HG03439 (cell line): ENCODE data around the gene BNIP5.
"Not testable (repeated sequence)": the region's sequence is repeated elsewhere in the genome, so short reads cannot be mapped to it uniquely, and the experiment has no call there.

Experiments
- ATAC-seq: cut with Tn5 transposase; IDR thresholded peaks from one replicate; pipeline ENCODE4 v1.9.1; 2021; ENCODE audit warnings: mild to moderate bottlenecking, moderate library complexity; ENCODE audit not compliant: unreplicated experiment

BNIP5 gene

DNA sequence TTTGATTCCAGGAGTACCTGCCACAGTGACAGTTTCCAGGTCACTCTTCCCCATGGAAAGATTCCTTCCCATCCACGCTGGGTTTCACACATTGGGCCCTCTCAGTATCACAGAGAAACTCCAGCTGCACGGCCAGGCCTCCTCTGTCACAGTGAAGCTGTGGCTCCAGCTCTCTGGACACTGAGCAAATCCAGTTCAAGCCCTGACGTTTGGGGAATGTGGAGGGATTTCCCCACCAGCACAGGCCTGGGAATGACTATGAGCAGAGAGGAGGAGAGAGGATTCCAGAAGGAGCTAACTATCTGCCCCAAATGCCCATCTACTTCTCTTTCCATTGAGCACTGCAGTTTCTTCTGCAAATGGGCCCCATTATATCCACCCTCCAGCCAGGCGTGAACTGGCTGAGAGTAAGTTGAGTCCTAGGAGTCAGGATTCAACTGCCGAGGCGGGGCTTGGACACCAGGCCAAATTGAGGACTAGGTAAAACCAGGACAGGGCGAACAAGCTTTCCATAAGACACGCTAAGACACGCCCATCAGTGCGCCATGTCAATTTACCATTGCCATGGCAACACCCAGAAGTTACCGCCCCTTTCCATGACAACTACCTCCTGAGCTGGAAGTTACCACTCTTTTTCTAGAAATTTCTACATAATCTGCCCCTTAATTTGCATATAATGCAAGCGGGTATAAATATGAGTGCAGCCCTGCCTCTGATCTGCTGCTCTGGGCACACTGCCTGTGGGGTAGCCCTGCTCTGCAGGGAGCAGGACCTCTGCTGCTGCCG, 9.2 kb upstream of the BNIP5 start:
- no peak for ATAC-seq

DNA sequence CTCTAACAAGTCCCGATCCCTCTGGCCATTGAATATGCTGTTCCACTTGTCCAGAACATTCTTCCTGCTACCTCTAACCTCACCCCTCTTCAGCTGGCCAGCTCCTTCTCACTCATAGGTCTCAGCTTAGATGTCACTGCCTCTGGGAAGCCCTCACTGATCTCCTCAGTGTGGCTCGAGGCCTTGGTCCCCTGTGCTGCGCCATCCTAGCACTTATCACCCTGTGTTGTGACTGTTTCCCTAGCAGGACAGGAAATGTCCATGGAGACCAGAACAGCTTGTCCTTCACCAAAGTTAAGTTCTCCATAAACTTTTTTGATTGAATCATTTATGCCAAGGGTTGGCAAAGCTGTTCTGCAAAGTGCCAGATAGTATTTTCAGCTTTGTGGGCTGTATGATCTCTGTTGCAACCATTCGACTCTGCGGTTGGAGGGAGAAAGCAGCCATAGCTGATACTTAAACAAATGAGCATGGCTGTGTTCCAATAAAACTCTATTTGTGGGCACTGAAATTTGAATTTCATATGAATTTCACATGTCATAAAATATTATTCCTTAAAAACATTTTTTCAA, 6.5 kb upstream of the BNIP5 start:
- no peak for ATAC-seq

DNA sequence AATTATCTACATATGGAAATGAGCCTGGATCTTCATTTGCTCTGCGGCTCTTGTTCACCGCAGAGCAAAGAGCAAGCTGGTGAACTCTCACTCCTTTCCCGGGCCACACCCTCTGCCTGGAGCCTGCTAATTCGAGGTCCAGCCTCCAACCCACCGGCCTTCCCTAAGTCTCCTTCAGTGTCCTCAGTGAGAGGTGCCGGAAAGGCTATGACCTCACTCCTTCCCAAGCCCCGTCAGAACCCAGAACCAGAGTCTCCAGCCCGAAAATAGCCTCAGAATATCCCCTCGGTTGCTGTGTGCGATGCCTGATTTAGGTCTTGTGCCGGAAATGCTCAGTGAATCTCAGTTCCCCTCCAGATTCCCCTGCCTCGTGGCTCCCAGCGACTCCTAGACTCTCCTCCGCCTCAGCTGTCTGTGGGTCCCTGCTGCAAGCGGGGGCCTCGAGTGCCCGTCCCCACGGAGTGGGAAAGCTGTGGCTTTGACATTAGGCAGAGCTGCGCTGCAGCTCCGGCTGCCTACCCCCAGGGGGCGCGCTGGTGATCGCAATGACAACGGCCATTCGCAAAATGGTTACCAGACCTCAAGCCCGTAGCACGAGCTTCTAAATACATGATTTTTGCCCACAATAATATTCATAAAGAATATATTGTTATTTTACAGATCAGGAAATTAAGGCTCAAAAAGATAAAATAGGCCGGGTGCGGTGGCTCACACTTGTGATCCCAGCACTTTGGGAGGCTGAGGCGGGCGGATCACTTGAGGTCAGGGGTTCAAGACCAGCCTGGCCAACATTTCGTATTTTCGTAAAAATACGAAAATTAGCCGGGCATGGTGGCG, 4.1 kb upstream of the BNIP5 start:
- ATAC-seq: no peak

DNA sequence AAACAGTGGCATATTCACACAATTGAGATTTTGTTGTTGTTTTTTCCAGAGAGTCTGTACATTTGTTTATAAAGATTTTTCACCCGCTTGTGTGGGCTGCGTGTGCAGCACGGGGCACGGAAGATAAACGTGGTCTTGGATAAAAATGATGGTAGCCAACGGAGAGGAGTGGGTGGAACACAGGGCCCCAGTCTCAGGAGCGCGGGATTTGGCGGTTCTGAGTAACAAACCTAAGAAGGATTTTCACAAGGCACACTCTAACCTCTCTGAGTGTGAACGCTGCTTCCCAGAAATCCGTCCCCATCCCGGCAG, 3.6 kb upstream of the BNIP5 start:
- ATAC-seq: no peak

DNA sequence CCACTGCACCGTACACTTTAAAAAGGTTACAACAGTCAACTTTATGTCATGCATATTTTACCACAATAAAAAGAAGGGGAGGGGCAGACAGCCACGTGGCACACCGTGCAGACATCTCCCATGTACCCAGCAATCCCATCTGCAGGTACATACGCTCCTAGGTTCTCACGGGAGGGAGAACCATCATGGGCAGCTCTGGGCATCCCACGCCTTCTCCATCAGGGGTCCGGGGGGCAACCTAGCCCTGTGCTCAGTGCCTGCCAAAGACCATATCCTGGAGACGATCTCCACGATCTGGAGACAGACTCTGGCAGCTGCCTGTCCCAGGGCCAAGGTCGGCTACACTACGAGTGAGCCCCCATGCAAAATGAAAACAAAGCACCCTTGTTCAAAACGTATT, 2.5 kb upstream of the BNIP5 start:
- ATAC-seq: no peak

DNA sequence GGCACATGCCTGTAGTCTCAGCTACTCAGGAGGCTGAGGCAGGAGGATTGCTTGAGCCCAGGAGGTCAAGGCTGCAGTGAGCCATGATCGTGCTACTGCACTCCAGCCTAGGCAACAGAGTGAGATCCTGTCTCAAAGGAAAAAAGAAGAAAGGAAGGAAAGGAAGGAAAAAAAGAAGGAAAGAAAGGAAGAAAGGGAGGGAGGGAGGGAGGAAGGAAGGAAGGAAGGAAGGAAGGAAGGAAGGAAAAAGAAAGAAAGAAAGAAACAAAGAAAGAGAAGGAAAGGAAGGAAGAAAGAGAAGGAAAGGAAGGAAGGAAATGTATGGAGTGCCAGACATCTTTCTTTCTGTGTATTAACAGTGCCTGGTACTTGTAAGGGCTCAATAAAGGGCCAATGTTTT, 1.5 kb upstream of the BNIP5 start:
- not testable (repeated sequence) for ATAC-seq

DNA sequence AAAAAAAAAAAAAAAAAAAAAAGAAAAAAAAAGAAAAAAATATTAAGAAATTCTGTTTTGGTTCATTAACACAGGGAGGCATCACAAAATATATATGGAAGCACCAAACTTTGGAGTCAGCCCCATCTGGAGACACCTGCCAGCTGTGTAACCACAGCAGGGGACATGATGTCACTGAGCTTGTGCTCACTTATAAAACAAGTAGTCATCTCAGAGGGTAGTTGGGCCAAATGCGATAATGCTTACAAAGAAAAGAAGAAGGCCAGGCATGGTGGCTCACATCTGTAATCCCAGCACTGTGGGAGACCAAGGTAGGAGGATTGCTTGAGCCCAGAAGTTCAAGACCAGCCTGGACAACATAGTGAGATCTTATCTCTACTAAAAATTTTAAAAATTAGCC, 1.1 kb upstream of the BNIP5 start:
- ATAC-seq: no peak

DNA sequence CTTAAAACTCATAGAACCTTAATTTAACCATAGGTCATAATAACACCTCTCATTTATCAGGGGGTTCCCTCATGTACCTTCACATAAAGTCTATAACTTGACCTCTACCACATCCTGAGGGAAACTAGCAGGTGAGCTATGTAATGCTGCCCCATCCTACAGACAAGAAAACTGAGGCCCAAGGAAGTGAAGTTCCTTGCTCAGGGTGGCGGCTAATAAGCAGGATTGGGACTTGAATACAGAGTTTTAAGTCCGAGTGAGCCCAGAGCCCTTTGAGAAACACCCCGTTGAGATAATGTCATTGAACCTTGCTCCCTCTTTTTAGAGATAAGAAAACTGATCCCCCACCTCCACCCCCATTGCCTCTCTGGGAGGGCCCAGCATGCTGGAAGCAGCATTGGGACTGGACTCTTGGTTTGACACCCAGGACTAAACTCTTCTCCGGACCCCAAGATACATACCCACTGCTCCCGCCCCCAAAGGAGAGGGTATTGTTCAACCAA, 429 bp downstream of the BNIP5 start:
- ATAC-seq: no peak

DNA sequence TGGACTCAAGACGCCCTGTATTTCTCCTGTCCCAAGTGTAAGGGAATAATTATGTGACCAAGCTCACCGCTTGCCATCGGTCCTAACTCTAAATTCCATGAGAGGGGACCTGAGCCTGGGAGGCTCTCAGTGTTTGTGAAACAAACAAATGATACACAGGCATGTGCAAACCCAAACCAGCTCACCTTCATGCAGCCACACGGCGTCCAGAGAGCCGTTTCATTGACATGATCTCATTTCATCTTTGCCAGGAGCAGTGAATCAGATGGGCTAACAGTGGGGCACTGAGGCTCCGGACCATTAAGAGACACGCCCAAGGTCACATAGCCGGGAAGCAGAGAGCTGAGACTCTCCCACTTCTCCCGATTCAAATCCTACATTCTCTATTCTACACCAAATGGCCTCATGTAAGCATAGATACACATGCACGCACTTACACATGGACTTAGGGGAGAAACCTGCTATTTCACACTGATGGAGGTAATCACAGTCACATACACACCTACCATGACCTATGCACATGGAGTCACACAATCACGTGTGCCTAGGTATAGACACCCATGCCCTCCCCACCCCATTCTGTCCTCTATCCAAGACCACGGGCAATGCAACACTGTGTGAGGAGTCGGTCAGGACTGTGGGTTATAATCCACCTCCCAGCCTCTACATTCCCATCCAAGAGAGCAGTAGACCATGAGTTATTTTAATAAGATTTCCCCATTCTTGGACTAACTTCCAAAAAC, 1.1 kb downstream of the BNIP5 start:
- no peak for ATAC-seq

DNA sequence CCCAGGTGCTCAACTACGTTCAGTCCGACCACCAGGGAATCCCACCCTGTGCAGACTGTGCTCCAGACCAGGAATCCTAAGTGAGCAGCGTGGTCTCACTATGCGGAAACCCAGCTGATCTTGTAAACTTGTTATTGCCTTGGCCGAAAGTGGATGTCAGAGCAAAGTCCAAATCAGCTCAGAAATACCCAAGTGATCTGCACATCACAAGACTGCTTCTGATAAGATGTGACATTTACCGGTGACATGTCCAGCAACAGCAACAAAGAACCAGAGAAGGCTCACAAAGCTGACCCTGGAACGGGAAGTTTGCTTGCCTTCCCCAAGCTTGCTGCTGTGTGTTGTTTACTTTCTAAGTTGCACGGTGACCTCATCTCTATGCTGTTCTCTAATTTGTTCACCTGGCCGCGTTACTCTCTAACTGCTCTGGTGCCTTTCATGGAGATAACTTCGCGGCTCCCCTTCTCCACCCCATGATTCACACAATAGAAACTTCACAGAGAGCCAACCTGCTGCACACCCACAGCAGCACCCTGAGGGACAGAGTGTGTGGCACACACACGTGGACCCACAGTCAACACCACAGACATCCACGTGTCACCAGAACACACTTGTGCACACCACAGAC, 1.7 kb downstream of the BNIP5 start:
- no peak for ATAC-seq

DNA sequence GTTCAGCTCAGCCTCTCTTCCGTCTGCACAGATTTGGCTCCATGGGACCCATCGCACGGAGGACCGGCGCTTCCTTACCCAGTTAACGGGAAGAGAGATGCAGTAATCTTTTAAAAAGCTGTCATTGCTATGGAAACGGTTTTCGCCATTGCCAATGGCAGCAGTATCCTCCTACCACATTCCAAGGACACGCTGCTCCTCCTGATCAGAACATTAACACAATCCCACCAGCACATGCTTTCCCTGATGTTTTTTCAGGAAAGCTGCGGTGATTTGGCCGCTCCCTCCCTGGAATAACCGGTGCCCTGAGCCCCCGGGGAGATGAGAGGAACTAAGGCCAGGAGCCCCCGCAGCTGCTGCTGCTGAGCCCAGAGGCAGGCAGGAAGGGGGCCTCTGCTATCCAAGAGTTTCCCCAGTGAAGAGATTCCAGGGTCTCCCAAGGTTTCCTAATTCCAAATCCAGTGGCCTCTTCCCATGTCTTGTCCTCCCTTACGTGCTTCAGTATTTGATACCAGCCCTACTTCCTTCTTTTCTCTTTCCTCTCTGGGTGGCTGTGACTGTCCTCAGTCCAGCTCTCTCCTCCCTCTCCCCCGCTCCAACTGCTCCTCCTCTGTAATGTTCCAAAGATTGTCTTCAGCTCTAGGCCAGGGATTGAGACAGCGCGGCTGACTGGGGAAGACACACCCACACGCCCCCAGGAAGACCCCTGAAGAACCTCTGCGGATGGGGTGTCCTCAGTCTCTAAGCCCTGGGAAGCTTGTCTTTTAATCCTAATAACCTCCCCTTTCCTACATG, 2.6 kb downstream of the BNIP5 start:
- no peak for ATAC-seq

DNA sequence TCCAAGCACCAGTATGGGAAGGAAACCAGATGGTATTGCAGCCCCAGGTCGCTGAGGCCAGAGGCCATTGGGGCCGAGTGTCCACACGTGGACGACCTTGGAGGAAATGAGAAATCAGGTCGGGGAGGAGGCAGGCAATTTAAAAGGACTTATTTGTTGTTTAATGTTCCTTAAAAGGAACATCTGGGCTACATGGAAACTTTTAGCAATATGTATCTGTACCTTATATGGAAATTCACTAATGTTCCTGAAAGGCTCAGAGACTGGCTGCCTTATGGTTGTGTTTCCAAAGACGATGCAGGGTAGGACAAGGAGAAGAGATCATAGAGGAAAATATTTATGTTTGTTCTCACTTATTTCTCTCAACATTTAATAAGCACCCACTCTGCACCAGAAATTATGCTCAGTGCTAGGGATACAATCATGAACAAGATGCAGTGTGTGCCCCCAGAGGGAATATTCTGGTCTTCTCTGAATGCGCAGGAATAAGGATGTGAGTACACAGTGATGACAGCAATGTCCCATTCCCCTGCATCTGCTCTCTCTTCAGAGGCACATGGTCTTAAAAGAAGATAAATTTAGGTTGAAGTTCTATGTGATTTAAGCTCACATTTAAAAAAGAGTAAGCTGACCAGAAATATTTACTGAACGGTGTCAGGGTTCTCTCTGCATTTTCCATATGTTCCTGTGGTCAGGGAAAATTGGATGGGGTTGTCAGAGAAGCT, 3.4 kb downstream of the BNIP5 start:
- ATAC-seq: no peak

DNA sequence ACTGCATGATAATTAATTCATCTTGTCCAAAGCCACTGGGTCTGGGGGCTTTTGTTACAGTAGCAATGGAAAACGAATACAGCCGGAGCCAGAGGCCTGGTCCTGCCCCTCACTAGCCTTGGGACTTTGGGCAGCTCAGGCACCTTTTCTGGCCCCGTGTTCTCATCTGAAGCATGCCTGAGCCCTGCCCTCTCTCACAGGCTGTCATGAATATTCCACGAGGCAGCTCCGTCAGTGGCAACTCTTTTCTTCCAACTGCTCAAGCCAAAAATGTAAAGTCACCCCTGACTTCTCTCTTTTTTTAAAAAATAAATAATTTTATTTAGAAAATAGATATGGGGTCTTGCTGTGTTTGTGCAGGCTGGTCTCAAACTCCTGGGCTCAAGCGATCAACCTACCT, 5.3 kb downstream of the BNIP5 start:
- no peak for ATAC-seq

DNA sequence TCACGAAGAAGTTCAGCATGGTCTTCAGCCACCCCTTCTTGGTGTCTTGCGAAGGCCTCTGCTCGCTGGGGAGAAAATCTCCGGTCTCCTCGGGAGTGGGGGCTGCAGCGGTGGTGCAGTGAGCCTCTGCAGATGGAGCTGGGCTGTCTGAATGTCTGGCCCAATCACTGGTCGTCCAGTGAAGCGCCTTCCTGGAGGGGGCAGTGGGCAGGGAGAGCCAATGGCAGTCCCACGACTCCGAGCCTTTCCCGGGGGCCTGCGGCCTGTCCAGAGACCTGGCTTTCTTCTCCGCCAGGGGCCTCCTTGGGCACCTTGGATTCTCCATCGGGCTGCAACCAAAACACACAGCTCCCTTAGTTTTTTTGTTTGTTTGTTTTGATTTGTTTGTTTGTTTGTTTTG, 6.3 kb downstream of the BNIP5 start:
- ATAC-seq: no peak

DNA sequence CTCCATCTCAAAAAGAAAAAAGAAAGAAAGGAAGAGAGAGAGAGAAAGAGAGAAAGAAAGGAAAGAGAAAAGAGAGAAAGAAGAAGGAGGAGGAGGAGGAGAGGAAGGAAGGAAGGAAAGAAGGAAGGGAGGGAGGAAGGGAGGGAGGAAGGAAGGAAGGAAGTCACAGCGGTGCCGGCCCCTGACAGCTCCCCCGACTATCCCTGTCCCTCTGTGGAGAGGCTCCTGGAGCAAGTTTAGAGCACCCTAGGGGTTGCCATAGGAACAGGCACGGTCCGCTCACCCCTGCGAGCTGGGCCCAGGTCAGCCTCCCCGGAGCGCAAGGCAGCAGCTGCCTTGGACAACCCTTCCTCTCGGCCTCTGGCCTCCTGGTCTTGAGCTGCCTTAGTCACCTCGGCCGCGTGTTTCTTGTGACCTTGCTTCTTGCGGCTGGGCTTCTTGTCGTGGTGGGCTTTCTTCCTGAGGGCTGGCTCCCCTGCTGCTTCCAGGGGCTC, 6.8 kb downstream of the BNIP5 start:
- ATAC-seq: no peak

DNA sequence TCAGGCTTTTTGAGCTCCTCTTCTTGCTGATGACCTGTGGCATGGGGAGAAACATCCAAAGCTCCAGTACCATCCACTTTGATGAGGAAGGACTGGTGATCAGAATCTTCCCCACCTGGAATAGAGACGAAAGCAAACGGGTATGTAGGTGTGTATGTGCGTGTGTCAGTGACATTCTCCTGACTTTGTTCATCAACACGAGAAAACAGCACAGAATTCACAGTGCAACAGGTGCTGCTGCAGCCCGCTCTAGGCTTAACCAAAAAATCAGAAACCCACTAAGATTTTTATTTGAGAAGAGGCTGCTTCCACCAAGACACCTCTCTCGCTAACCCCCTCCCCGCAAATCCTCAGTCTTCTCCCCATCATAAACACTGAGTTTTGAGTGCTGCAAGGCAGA, 8.1 kb downstream of the BNIP5 start:
- ATAC-seq: no peak

DNA sequence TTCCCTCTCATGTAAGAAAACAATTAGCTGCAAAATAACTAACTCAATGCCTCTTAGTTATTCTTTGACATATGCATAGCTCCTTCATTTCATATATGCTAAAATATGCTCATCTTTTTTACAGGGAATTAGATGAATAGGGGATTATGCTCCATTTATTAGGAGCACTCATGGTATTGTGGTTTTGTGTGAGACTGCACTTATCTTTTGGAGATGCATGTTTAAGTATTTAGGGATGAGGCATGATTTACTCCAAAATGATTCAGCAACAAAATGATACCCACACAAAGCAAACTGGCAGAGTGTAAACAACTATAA, 8.8 kb downstream of the BNIP5 start:
- ATAC-seq: no peak

DNA sequence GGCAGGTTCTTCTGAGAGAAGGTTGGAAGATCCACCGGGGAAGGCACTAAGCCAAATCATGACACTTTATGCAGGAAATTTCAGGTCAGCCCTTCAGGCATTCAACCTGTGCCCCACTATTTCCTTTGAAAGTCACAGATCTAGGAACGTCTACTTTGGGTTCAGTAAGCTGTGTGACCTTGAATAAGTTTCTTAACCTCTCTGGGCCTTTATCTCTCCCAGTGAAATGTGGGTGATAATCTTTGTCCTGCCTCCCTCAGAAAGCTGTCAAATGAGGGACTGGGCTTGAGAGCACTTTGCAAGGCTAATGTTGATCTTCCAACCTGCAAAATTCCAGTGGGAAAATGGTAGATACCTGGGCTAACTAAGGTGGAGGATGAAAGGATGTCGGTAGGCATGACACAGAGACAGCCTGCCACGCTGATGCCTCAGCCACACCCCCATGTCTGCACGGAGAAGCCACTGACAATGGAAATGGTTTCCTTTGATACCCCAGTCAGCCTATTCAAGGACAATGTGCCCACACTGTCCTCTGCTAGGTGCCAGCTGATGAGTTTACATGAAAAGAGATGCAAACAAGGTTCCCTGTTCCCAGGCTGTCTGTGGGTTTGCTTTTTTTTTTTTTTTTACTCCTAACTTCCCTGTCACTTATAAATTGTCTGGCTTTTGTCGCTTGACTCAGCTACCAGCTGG, 9.3 kb downstream of the BNIP5 start:
- no peak for ATAC-seq
